IMR-90 (cell line): Measurements from ENCODE around the gene IBSP. TPM values are rescaled to one million over a fixed set of nuclear protein-coding genes. Genes with fewer than 3 reads are reported as not detected.

Experiments used
- ATAC-seq: fragments of 200-7000 bp; cut with Tn5 transposase; 2 replicates; pipeline ENCODE4 v1.9.1; 2020; ENCODE audit warnings: low read depth, mild to moderate bottlenecking, moderate library complexity
- BruUV-seq: library from RNA; stranded (reverse); fragments of 400-500 nt; replicated peaks from 2 replicates; lab custom pipeline; 2021; lab: Mats Ljungman, UMichigan
- CTCF ChIA-PET: fragments of 300-600 bp; formaldehyde crosslinking; extraction: SDS; loops from one replicate; lab custom pipeline; 2021; ENCODE audit warnings: antibody characterized with exemption; lab: Yijun Ruan, JAX
- POLR2A ChIA-PET: fragments of 300-600 bp; sonication (Branson Sonifier 250); formaldehyde crosslinking; loops from one replicate; lab custom pipeline; 2022; ENCODE audit warnings: antibody characterized with exemption; ENCODE audit not compliant: unreplicated experiment; lab: Charles Lee
- DNase-seq: peaks from one replicate; pipeline ENCODE4 v3.0.0; 2013
- H2AFZ ChIP-seq: replicated peaks from 2 replicates; pipeline ENCODE3; 2013; ENCODE audit warnings: low read length, mild to moderate bottlenecking; ENCODE audit not compliant: poor library complexity
- H2AK5ac ChIP-seq: 2 replicates; pipeline ENCODE4 v1.6.1; 2013; ENCODE audit warnings: low read depth, low read length, inconsistent platforms
- H2AK9ac ChIP-seq: replicated peaks from 2 replicates; pipeline ENCODE3; 2013; ENCODE audit warnings: mild to moderate bottlenecking, low read depth, low read length, moderate library complexity; ENCODE audit not compliant: poor library complexity
- H2BK120ac ChIP-seq: 2 replicates; pipeline ENCODE4 v1.6.1; 2013; ENCODE audit warnings: low read depth, low read length, inconsistent platforms
- H2BK15ac ChIP-seq: 3 replicates; pipeline ENCODE4 v1.6.1; 2013; ENCODE audit warnings: low read depth, low read length, inconsistent platforms
- H2BK20ac ChIP-seq: 2 replicates; pipeline ENCODE4 v1.6.1; 2013; ENCODE audit warnings: low read depth, mild to moderate bottlenecking, inconsistent platforms, low read length, moderate library complexity
- H2BK5ac ChIP-seq: 2 replicates; pipeline ENCODE4 v1.6.1; 2013; ENCODE audit warnings: mild to moderate bottlenecking, low read depth, low read length, inconsistent platforms; ENCODE audit not compliant: poor library complexity, severe bottlenecking
- H3K14ac ChIP-seq: replicated peaks from 2 replicates; pipeline ENCODE4 v1.6.1; 2013; ENCODE audit warnings: low read depth, low read length, inconsistent platforms
- H3K18ac ChIP-seq: 2 replicates; pipeline ENCODE4 v1.6.1; 2013; ENCODE audit warnings: low read depth, low read length, control low read depth
- H3K23ac ChIP-seq: 2 replicates; pipeline ENCODE4 v1.6.1; 2013; ENCODE audit warnings: low read depth, low read length, inconsistent platforms
- H3K27ac ChIP-seq: 2 replicates; pipeline ENCODE4 v1.5.1; 2013; ENCODE audit warnings: mild to moderate bottlenecking, control low read depth, low read length; ENCODE audit not compliant: insufficient read depth
- H3K27me3 ChIP-seq: 2 replicates; pipeline ENCODE4 v1.6.1; 2013; ENCODE audit warnings: low read length; ENCODE audit not compliant: control insufficient read depth, insufficient read depth
- H3K36me3 ChIP-seq: 2 replicates; pipeline ENCODE4 v1.6.1; 2013; ENCODE audit warnings: low read length, mixed read lengths; ENCODE audit not compliant: control insufficient read depth, insufficient read depth
- H3K4ac ChIP-seq: 2 replicates; pipeline ENCODE4 v1.6.1; 2013; ENCODE audit warnings: low read depth, low read length, inconsistent platforms
- H3K4me1 ChIP-seq: 2 replicates; pipeline ENCODE4 v1.6.1; 2013; ENCODE audit warnings: low read length, mixed read lengths; ENCODE audit not compliant: control insufficient read depth, insufficient read depth
- H3K4me2 ChIP-seq: 2 replicates; pipeline ENCODE4 v1.6.1; 2013; ENCODE audit warnings: low read depth, mild to moderate bottlenecking, control low read depth, low read length, moderate library complexity
- H3K4me3 ChIP-seq: 2 replicates; pipeline ENCODE4 v1.5.1; 2013; ENCODE audit warnings: low read depth, mild to moderate bottlenecking, control low read depth, low read length, moderate library complexity; ENCODE audit not compliant: insufficient read depth
- H3K56ac ChIP-seq: 2 replicates; pipeline ENCODE4 v1.6.1; 2013; ENCODE audit warnings: low read length, inconsistent platforms; ENCODE audit not compliant: insufficient read depth; ENCODE audit errors: extremely low read depth
- H3K79me1 ChIP-seq, 2 experiments: 2 replicates each; pipeline ENCODE4 v1.6.1; 2013; ENCODE audit warnings: low read length in 2 of 2, inconsistent platforms in 1 of 2, low read depth in 1 of 2
- H3K9ac ChIP-seq: 2 replicates; pipeline ENCODE4 v1.6.1; 2013; ENCODE audit warnings: low read depth, low read length, control low read depth
- H3K9me1 ChIP-seq: 2 replicates; pipeline ENCODE4 v1.6.1; 2013; ENCODE audit warnings: low read length, inconsistent platforms; ENCODE audit not compliant: insufficient read depth
- H3K9me3 ChIP-seq: 2 replicates; pipeline ENCODE4 v1.6.1; 2013; ENCODE audit warnings: low read length; ENCODE audit not compliant: control insufficient read depth, insufficient read depth
- H4K20me1 ChIP-seq: 2 replicates; pipeline ENCODE4 v1.6.1; 2013; ENCODE audit warnings: low read length, inconsistent platforms; ENCODE audit not compliant: insufficient read depth
- H4K5ac ChIP-seq: 2 replicates; pipeline ENCODE4 v1.6.1; 2013; ENCODE audit warnings: mild to moderate bottlenecking, low read depth, low read length, control low read depth
- H4K8ac ChIP-seq, 2 experiments: 2 replicates each; pipeline ENCODE4 v1.6.1; 2013; ENCODE audit warnings: low read depth in 2 of 2, low read length in 2 of 2, control low read depth in 1 of 2, inconsistent platforms in 1 of 2
- H4K91ac ChIP-seq: 2 replicates; pipeline ENCODE4 v1.6.1; 2013; ENCODE audit warnings: low read depth, low read length, inconsistent platforms; ENCODE audit not compliant: insufficient read depth
- BHLHE40 ChIP-seq: fragments of 150-350 bp; IDR thresholded peaks from 2 replicates; pipeline ENCODE4 v1.6.1; 2016; ENCODE audit warnings: mild to moderate bottlenecking, low read depth, low read length
- CHD1 ChIP-seq: IDR thresholded peaks from 2 replicates; pipeline ENCODE4 v1.6.1; 2012; ENCODE audit warnings: low read depth, low read length, improper control_type of control experiment
- CTCF ChIP-seq: conservative IDR thresholded peaks from 2 replicates; pipeline ENCODE4 v1.5.1; 2012; ENCODE audit warnings: mild to moderate bottlenecking, low read depth, low read length, improper control_type of control experiment
- FOS ChIP-seq: fragments of 150-350 bp; IDR thresholded peaks from 2 replicates; pipeline ENCODE4 v1.6.1; 2016; ENCODE audit warnings: low read depth, low read length
- MAFK ChIP-seq: IDR thresholded peaks from 2 replicates; pipeline ENCODE4 v1.6.1; 2012; ENCODE audit warnings: low read depth, low read length, improper control_type of control experiment
- MXI1 ChIP-seq: IDR thresholded peaks from 2 replicates; pipeline ENCODE4 v1.6.1; 2012; ENCODE audit warnings: low read depth, mild to moderate bottlenecking, low read length, moderate library complexity, borderline replicate concordance
- RAD21 ChIP-seq: IDR thresholded peaks from 2 replicates; pipeline ENCODE4 v1.6.1; 2012; ENCODE audit warnings: low read length, improper control_type of control experiment
- SMC3 ChIP-seq: fragments of 150-350 bp; IDR thresholded peaks from 2 replicates; pipeline ENCODE4 v1.6.1; 2016; ENCODE audit warnings: low read depth, mild to moderate bottlenecking, antibody characterized with exemption, low read length, moderate library complexity
- USF2 ChIP-seq: fragments of 150-350 bp; IDR thresholded peaks from 2 replicates; pipeline ENCODE4 v1.6.1; 2017; ENCODE audit warnings: mild to moderate bottlenecking, antibody characterized with exemption, low read length, low read depth
- WGBS, 2 experiments: methylation state at CpG; one replicate each; pipeline versions ENCODE4 v1.1.5 to v1.1.7; 2013; ENCODE audit warnings: missing lambda C conversion rate in 2 of 2; ENCODE audit not compliant: insufficient read length in 1 of 2; ENCODE audit errors: extremely low coverage in 2 of 2; 5-methylcytosine and 5-hydroxymethylcytosine counted together
- dilution Hi-C: fragments of 300-500 bp; cut with HindIII; formaldehyde crosslinking; loops from one replicate; pipeline ENCODE4 v1.14.3; 2018; ENCODE audit warnings: low sequenced_read_pairs; ENCODE audit not compliant: unreplicated experiment
- in situ Hi-C: fragments of 300-500 bp; cut with MboI; formaldehyde crosslinking; loops from 3 replicates; pipeline ENCODE4 v1.14.3; 2019; ENCODE audit warnings: low sequenced_read_pairs, inconsistent platforms, mixed read lengths
- intact Hi-C: fragments of 100-400 bp; cut with micrococcal nuclease; formaldehyde crosslinking; loops from 2 replicates; pipeline ENCODE4 v1.10.0; 2022
- polyA plus RNA-seq, 3 experiments: library from polyadenylated mRNA; depleted of rRNA; stranded (reverse); fragments of >200 nt; gene quantifications; 2 replicates each; pipeline ENCODE4 v1.2.3, GENCODE V29; 2012; ENCODE audit warnings: low replicate concordance in 1 of 3
- total RNA-seq: library from RNA; depleted of rRNA; stranded (reverse); fragments of >200 nt; gene quantifications from 2 replicates; pipeline ENCODE4 v1.2.3, GENCODE V29; 2012

Gene IBSP
- total and polyA plus RNA-seq, 2 of the 4 experiments (the other 2 are of a cell fraction): not detected

GRCh38 chr4:87823724-87824123, 24.4 kb downstream of the IBSP start:
- WGBS, 2 experiments: no CpG with 5 or more reads among the region's 1 CpG
- H3K36me3 ChIP-seq: no peaks in the 10 kb centered on the region
- intact Hi-C loops (no loop called here), in situ Hi-C loops (no loop called here), dilution Hi-C loops (no loop called here)
- no peaks in the 10 kb centered on the region for H4K20me1 ChIP-seq
- no peaks in the 10 kb centered on the region; the same call in 1 of the 2 replicates for H3K27me3 ChIP-seq
- no peak overlapping the region for H2BK15ac ChIP-seq
- no peaks in the 10 kb centered on the region for H3K79me1 ChIP-seq
- peak overlapping the region; percentile 52; the same call in 1 of the 2 replicates for H4K5ac ChIP-seq
- no peak for TF ChIP-seq SMC3
- TF ChIP-seq MXI1: no peak
- TF ChIP-seq BHLHE40: no peak
- TF ChIP-seq USF2: no peak
- no peak for TF ChIP-seq CTCF
- no peak for TF ChIP-seq CHD1
- TF ChIP-seq MAFK: no peak
- no peak for TF ChIP-seq RAD21
- TF ChIP-seq FOS: no peak
- DNase-seq: no peak
- H3K27ac ChIP-seq: no peak overlapping the region
- BruUV-seq: no TSS peak
- no peak overlapping the region for H3K23ac ChIP-seq
- H4K8ac ChIP-seq: no peak overlapping the region
- H4K91ac ChIP-seq: no peak overlapping the region
- 0 out of 2 replicates have a peak overlapping the region, but pooled peaks have one; percentile 18 for H2BK120ac ChIP-seq
- ATAC-seq: peak; percentile 30; the same call in 1 of the 2 replicates
- H3K56ac ChIP-seq: no peak overlapping the region
- H3K4me1 ChIP-seq: peaks cover 12% of the 10 kb centered on the region
- no peak overlapping the region for H3K4ac ChIP-seq
- H3K4me2 ChIP-seq: peak overlapping the region; percentile 64; the same call in 1 of the 2 replicates
- H2AFZ ChIP-seq: no peak overlapping the region
- H2AK5ac ChIP-seq: no peak overlapping the region
- no peak overlapping the region for H3K18ac ChIP-seq
- ChIA-PET CTCF (interaction anchor here (1.0 to 1.7 kb wide), 2 partner anchors 25 to 151 kb away, joined by 3 to 5 read pairs; no protein-coding TSS in a partner anchor), POLR2A (no interaction called here)
- H2BK5ac ChIP-seq: peak overlapping the region; percentile 56
- H3K9ac ChIP-seq: no peak overlapping the region
- no peaks in the 10 kb centered on the region for H3K9me3 ChIP-seq
- no peak overlapping the region for H3K4me3 ChIP-seq
- no peak overlapping the region for H2AK9ac ChIP-seq
- H3K9me1 ChIP-seq: peaks cover 9% of the 10 kb centered on the region
- no peak overlapping the region for H2BK20ac ChIP-seq
- no peak overlapping the region for H3K14ac ChIP-seq
